ENCODE data around the gene UBE2QL1. TPM values are rescaled to one million over a fixed set of nuclear protein-coding genes. Genes with fewer than 3 reads are reported as not detected.

UBE2QL1 gene
- total RNA-seq, 1 donor from 2014 or later: not detected

DNA sequence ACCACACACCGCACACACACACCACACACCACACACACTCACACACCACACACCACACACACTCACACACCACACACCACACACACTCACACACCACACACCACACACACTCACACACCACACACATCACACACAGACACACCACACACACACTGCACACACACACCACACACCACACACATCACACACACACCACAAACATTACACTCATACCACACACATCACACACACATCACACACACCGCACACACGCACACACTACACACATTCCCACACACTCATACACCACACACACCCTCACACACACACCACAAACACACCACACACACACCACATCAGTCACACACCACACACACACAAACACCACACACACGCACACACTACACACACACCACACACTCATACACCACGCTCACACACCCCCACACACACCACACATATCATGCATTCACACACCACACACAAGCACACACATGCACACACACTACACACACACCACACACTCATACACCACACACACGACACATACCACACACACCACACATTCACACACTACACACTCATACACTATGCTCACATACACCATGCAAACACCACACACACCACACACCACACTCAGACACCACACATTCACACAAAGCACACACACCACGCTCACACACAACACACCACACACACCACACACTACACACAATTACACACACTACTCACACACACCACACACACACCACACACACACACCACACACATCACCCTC is 1.1 kb upstream of the UBE2QL1 start:
- peaks cover 11% of the 10 kb centered on the region for H3K27me3 ChIP-seq (ENCODE audit: control insufficient read depth, insufficient read depth, low read length)
- FAIRE-seq (peak; percentile 98), DNase-seq (ENCODE audit: low read depth) (no peak)
- H3K36me3 ChIP-seq (ENCODE audit: control insufficient read depth, insufficient read depth, low read length): no peaks in the 10 kb centered on the region
- TF ChIP-seq, protein P1, sequence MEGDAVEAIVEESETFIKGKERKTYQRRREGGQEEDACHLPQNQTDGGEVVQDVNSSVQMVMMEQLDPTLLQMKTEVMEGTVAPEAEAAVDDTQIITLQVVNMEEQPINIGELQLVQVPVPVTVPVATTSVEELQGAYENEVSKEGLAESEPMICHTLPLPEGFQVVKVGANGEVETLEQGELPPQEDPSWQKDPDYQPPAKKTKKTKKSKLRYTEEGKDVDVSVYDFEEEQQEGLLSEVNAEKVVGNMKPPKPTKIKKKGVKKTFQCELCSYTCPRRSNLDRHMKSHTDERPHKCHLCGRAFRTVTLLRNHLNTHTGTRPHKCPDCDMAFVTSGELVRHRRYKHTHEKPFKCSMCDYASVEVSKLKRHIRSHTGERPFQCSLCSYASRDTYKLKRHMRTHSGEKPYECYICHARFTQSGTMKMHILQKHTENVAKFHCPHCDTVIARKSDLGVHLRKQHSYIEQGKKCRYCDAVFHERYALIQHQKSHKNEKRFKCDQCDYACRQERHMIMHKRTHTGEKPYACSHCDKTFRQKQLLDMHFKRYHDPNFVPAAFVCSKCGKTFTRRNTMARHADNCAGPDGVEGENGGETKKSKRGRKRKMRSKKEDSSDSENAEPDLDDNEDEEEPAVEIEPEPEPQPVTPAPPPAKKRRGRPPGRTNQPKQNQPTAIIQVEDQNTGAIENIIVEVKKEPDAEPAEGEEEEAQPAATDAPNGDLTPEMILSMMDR (IDR thresholded peaks at IDR 0.05; ENCODE audit: insufficient read depth, low read length, severe bottlenecking): no peak
- H3K4me3 ChIP-seq (ENCODE audit: low read depth, low read length): no peak overlapping the region

DNA sequence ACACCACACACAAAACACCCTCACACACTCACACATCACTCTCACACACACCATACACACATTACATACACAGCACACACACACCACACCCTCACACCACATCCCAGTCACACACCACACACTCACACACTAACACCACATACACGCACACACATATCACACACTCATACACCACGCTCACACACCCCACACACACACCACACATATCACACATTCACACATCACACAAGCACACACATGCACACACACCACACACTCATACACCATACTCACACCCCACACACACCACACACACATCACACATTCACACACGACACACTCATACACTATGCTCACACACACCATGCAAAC is 543 bp upstream of the UBE2QL1 start:
- FAIRE-seq (no peak), DNase-seq (ENCODE audit: low read depth) (no peak)
- Histone ChIP-seq H3K4me3 (ENCODE audit: low read depth, low read length) (no peak overlapping the region), H3K27me3 (ENCODE audit: control insufficient read depth, insufficient read depth, low read length) (peaks cover 11% of the 10 kb centered on the region), H3K36me3 (ENCODE audit: control insufficient read depth, insufficient read depth, low read length) (no peaks in the 10 kb centered on the region)
- TF ChIP-seq, protein P1 (IDR thresholded peaks at IDR 0.05; ENCODE audit: insufficient read depth, low read length, severe bottlenecking): no peak

DNA sequence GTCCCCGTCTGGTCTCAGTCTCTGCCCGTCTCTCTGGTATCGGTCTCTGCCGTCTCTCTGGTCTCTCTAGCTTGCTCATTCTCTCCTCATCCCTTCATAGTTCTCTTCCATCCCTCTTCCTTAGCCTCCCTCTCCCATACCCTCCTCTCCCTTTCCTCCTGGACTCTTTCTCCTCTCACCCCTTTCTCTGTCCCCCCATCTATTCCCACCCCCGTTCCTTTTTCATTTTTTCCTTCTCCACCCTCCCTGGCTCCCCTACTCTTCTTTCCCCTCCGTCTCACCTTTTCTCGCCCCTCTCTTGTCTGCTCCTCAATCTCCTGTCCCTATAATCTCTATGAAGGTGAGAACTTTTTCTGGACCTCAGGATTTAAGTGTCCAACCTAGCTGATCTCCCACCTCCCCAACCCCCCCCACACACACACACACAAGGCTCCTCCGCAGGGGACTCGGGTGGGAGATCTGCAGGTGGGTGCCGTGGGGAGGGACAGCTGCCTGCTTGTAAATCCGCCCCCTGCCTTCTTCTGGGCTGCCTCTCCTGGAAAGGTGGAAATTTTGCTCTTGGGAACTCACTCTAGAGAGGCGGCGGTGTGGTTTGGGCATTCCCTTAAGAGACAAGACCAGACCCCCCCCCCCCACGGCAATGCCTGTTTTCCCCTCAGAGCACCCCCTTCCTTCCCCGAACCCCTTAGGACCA is 953 bp downstream of the UBE2QL1 start:
- H3K4me3 ChIP-seq (ENCODE audit: low read depth, low read length): no peak overlapping the region
- H3K36me3 ChIP-seq (ENCODE audit: control insufficient read depth, insufficient read depth, low read length): no peaks in the 10 kb centered on the region
- DNase-seq (ENCODE audit: low read depth): no peak
- TF ChIP-seq, protein P1 (IDR thresholded peaks at IDR 0.05; ENCODE audit: insufficient read depth, low read length, severe bottlenecking): no peak
- no peak for FAIRE-seq
- H3K27me3 ChIP-seq (ENCODE audit: control insufficient read depth, insufficient read depth, low read length): peaks cover 11% of the 10 kb centered on the region

DNA sequence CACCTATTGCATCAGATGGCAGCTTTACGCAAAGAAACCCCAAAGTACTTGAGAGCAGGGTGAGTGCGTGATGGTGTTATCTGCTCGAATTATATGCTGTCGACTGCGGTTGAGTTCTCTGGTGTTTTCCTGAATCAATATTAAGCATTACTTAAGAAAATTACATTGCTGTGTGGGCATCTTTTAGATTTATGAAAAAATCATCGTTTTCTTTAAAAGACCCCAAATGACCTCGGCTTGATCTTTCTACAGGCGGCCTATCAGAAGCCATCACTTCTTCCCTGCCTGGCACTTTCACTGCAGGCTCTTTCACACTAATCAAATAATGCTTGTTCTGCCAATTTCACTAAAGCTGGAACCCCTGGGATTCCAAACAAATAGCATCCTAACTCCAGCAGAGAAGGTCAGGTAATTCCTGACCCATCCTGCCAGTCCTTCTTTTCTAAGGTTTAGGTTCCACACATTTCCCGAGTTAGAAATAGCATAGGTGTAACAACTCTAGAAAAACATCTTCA is 1.7 kb downstream of the UBE2QL1 start:
- H3K4me3 ChIP-seq (ENCODE audit: low read depth, low read length): no peak overlapping the region
- DNase-seq (ENCODE audit: low read depth) (no peak), FAIRE-seq (no peak)
- H3K27me3 ChIP-seq (ENCODE audit: control insufficient read depth, insufficient read depth, low read length): peaks cover 13% of the 10 kb centered on the region
- TF ChIP-seq, protein P1 (IDR thresholded peaks at IDR 0.05; ENCODE audit: insufficient read depth, low read length, severe bottlenecking): no peak
- H3K36me3 ChIP-seq (ENCODE audit: control insufficient read depth, insufficient read depth, low read length): no peaks in the 10 kb centered on the region

DNA sequence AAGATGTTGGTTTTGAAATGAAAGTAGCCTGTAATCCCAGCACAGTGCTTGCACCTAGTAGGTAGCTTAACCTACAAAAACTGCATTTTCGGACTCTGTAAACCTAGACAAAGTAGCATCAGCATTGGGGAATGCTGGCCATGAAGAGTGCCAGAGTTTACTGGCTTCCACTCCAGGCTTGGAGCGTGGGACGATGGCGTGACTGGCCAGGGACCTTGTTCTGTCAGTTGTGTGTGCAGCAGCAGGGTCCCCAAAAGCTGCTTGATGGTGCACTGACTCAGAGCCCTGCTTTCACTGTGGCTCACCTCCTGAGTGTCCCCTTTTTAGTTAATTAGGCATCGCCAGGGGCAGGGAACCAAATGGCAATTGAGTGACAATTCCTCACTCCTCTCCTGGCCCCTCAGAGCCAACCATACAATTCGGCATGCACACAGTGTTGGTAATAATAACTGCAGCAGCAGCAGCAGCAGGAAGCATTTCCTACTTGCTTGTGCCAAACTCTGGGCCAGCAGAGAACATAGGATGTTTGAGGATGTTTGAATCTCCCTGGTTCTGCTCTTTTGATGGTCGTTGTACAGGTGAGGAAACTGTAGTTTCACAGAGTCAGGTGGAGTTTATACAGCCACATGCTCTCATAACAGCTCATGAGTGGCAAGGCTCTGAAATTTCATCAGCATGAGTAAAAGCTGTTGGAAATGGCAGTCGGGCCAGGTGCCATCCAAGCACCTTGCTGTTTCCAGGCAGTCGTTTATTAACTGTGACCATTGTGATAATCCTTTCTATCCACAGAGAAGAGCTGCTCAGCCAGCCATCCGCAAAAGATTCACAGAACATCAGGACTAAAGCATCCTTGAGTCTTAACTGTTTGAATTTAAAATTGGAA is 4.2 kb downstream of the UBE2QL1 start:
- FAIRE-seq (no peak), DNase-seq (ENCODE audit: low read depth) (no peak)
- Histone ChIP-seq H3K27me3 (ENCODE audit: control insufficient read depth, insufficient read depth, low read length) (peaks cover 13% of the 10 kb centered on the region), H3K4me3 (ENCODE audit: low read depth, low read length) (no peak overlapping the region), H3K36me3 (ENCODE audit: control insufficient read depth, insufficient read depth, low read length) (no peaks in the 10 kb centered on the region)
- TF ChIP-seq, protein P1 (IDR thresholded peaks at IDR 0.05; ENCODE audit: insufficient read depth, low read length, severe bottlenecking): no peak

All from bronchial epithelial cell (primary cell).